HK-2 (cell line): ENCODE data around the gene IRX4.

Experiments used
- DNase-seq: peaks from one replicate; pipeline ENCODE4 v3.0.0-alpha.2; 2018; ENCODE audit not compliant: unreplicated experiment

IRX4 gene

GRCh38 chr5:1882337-1883119 is at the start of gene IRX4:
TSS of gene IRX4 (minus strand) at chr5:1882925. CDS start at chr5:1882647, 278 bp downstream.
- DNase-seq: peak; percentile 60

- DNase-seq: no peak
These were observed 49.0 kb upstream of the IRX4 start for GRCh38 chr5:1931604-1932231.

- no peak for DNase-seq
These were observed 48.3 kb upstream of the IRX4 start for GRCh38 chr5:1930880-1931603.

- no peak for DNase-seq
These were observed 47.8 kb upstream of the IRX4 start for GRCh38 chr5:1930501-1930879.

- no peak for DNase-seq
These were observed 46.6 kb upstream of the IRX4 start for GRCh38 chr5:1929108-1929991.

GRCh38 chr5:1926471-1927341 is 44.0 kb upstream of the IRX4 start:
- no peak for DNase-seq

- DNase-seq: no peak
These were observed 43.3 kb upstream of the IRX4 start for GRCh38 chr5:1926071-1926440.

GRCh38 chr5:1925111-1926070 is 42.7 kb upstream of the IRX4 start:
- DNase-seq: no peak

- no peak for DNase-seq
These were observed 41.0 kb upstream of the IRX4 start for GRCh38 chr5:1923766-1924165.

GRCh38 chr5:1923341-1923740 is 40.6 kb upstream of the IRX4 start:
- DNase-seq: no peak

- DNase-seq: no peak
These were observed 39.0 kb upstream of the IRX4 start for GRCh38 chr5:1921711-1922110.

GRCh38 chr5:1919750-1920149 is 37.0 kb upstream of the IRX4 start:
- DNase-seq: no peak

- DNase-seq: no peak
These were observed 36.5 kb upstream of the IRX4 start for GRCh38 chr5:1919209-1919566.

- DNase-seq: no peak
These were observed 35.9 kb upstream of the IRX4 start for GRCh38 chr5:1918488-1919208.

- DNase-seq: no peak
These were observed 35.2 kb upstream of the IRX4 start for GRCh38 chr5:1917830-1918487.

- DNase-seq: no peak
These were observed 33.6 kb upstream of the IRX4 start for GRCh38 chr5:1916041-1917001.

GRCh38 chr5:1915316-1915715 is 32.6 kb upstream of the IRX4 start:
- no peak for DNase-seq
